RPMI7951 (cell line): ENCODE measurements around the gene DEFB110. TPM values are rescaled to one million over a fixed set of nuclear protein-coding genes. Genes with fewer than 3 reads are reported as not detected.

Source experiments
- total RNA-seq: library from RNA; depleted of rRNA; stranded (reverse); fragments of >200 nt; shearing (Covaris generic); gene quantifications from 2 replicates; pipeline ENCODE4 v1.2.3, GENCODE V29; 2014; rRNA removed

Gene DEFB110
- total RNA-seq, 1 experiment from 2014 or later: not detected

Other genes starting within 250 kb of the DEFB110 start
- gene PGK2, start 234.7 kb downstream of the DEFB110 start, total RNA-seq: not detected in 2 replicates
- gene CRISP1, start 155.5 kb downstream of the DEFB110 start, total RNA-seq: not detected in 2 replicates
- gene DEFB114, start 57.8 kb downstream of the DEFB110 start, total RNA-seq: not detected in 2 replicates
- not detected in 2 replicates for gene DEFB113, start 52.4 kb downstream of the DEFB110 start, total RNA-seq
- not detected in 2 replicates for gene DEFB112, start 27.9 kb upstream of the DEFB110 start, total RNA-seq